HG03469 (cell line): ENCODE measurements around the gene ULK1.
"Not testable (repeated sequence)": the region's sequence is repeated elsewhere in the genome, so short reads cannot be mapped to it uniquely, and the experiment has no call there.

Experiments
- ATAC-seq: cut with Tn5 transposase; IDR thresholded peaks from one replicate; pipeline ENCODE4 v1.9.1; 2021; ENCODE audit warnings: mild to moderate bottlenecking, moderate library complexity, moderate number of reproducible peaks; ENCODE audit not compliant: unreplicated experiment

Gene ULK1

GRCh38 chr12:131941116-131941986 lies 46.9 kb downstream of the ULK1 start:
- no peak for ATAC-seq

GRCh38 chr12:131941987-131942341 lies 47.5 kb downstream of the ULK1 start:
- no peak for ATAC-seq

- no peak for ATAC-seq
Measured at GRCh38 chr12:131942671-131943070, 48.2 kb downstream of the ULK1 start.

GRCh38 chr12:131943389-131943788 lies 49.0 kb downstream of the ULK1 start:
- ATAC-seq, result no peak

- no peak for ATAC-seq
Measured at GRCh38 chr12:131943876-131944275, 49.5 kb downstream of the ULK1 start.

GRCh38 chr12:131944601-131945251 lies 50.3 kb downstream of the ULK1 start:
- no peak for ATAC-seq

GRCh38 chr12:131946757-131947156 lies 52.3 kb downstream of the ULK1 start:
- no peak for ATAC-seq

GRCh38 chr12:131947482-131948027 lies 53.1 kb downstream of the ULK1 start:
- ATAC-seq, result no peak

GRCh38 chr12:131948166-131948712 lies 53.8 kb downstream of the ULK1 start:
- no peak for ATAC-seq

- ATAC-seq, result not testable (repeated sequence)
Measured at GRCh38 chr12:131948713-131949430, 54.5 kb downstream of the ULK1 start.

GRCh38 chr12:131949431-131950181 lies 55.2 kb downstream of the ULK1 start, which contains the start of gene EP400:
EP400 (plus strand) TSS chr12:131949942; CDS start chr12:131960620, 10,678 bp downstream.
- ATAC-seq, result peak; percentile 77

- peak; percentile 21 for ATAC-seq
Measured at GRCh38 chr12:131950182-131950913, 55.9 kb downstream of the ULK1 start.

- not testable (repeated sequence) for ATAC-seq
Measured at GRCh38 chr12:131953810-131954209, 59.4 kb downstream of the ULK1 start.

GRCh38 chr12:131954460-131954859 lies 60.0 kb downstream of the ULK1 start:
- not testable (repeated sequence) for ATAC-seq

- ATAC-seq, result no peak
Measured at GRCh38 chr12:131959116-131959515, 64.7 kb downstream of the ULK1 start.

- ATAC-seq, result no peak
Measured at GRCh38 chr12:131959641-131960589, 65.5 kb downstream of the ULK1 start.

GRCh38 chr12:131960590-131961325 lies 66.3 kb downstream of the ULK1 start:
- not testable (repeated sequence) for ATAC-seq

- ATAC-seq, result not testable (repeated sequence)
Measured at GRCh38 chr12:131961328-131961727, 66.9 kb downstream of the ULK1 start.
